HepG2 (cell line): ENCODE data around the gene CCSER1. TPM values are rescaled to one million over a fixed set of nuclear protein-coding genes. Genes with fewer than 3 reads are reported as not detected.

Experiments used
- ATAC-seq: fragments of 200-7000 bp; cut with Tn5 transposase; 3 replicates; pipeline ENCODE4 v1.9.1; 2020; ENCODE audit warnings: mild to moderate bottlenecking, moderate library complexity
- BruUV-seq: library from RNA; stranded (reverse); fragments of 400-500 nt; replicated peaks from 2 replicates; lab custom pipeline; 2021; lab: Mats Ljungman, UMichigan
- CTCF ChIA-PET: fragments of 300-600 bp; formaldehyde crosslinking; extraction: SDS; loops from one replicate; lab custom pipeline; 2021; ENCODE audit warnings: low total read pairs, inconsistent platforms, low intra/inter-chr PET ratio; lab: Yijun Ruan, JAX
- POLR2A ChIA-PET: fragments of 350-600 bp; sonication (Branson Sonifier 250); formaldehyde crosslinking; loops from one replicate; lab custom pipeline; 2020; ENCODE audit warnings: antibody characterized with exemption, inconsistent platforms; lab: Yijun Ruan, JAX
- DNase-seq: peaks from one replicate; pipeline ENCODE4 v3.0.0-alpha.2; 2015; ENCODE audit warnings: low spot score
- FAIRE-seq: peaks from 3 replicates; lab custom pipeline; 2011; peaks lifted over from hg19 to GRCh38; lab: Jason Lieb, UNC
- H2AFZ ChIP-seq: one replicate; pipeline ENCODE4 v1.6.1; 2011; ENCODE audit warnings: low read length, inconsistent platforms
- H3K27ac ChIP-seq: fragments of 300-600 bp; 3 replicates; pipeline ENCODE4 v1.8.0; 2011; ENCODE audit warnings: mixed run types, mild to moderate bottlenecking, mixed read lengths, low read length, inconsistent platforms; ENCODE audit not compliant: insufficient read depth; ENCODE audit errors: extremely low read length
- H3K27me3 ChIP-seq, 2 experiments: fragments of 200-600 bp in 1 of 2; 2 replicates in 1 of 2; 3 replicates in 1 of 2; pipeline versions ENCODE4 v1.6.0 to v1.8.0; 2011; ENCODE audit warnings: low read length in 2 of 2, mild to moderate bottlenecking in 2 of 2, moderate library complexity in 2 of 2, inconsistent platforms in 1 of 2; ENCODE audit not compliant: insufficient read depth in 2 of 2, control insufficient read depth in 1 of 2
- H3K36me3 ChIP-seq, 2 experiments: fragments of 200-600 bp in 1 of 2; replicated peaks in 1 of 2; 2 replicates in 1 of 2; 3 replicates in 1 of 2; pipeline versions ENCODE4 v1.5.1 to v1.8.0; 2011; ENCODE audit warnings: low read length in 2 of 2, inconsistent platforms in 1 of 2; ENCODE audit not compliant: insufficient read depth in 2 of 2, control insufficient read depth in 1 of 2
- H3K4me1 ChIP-seq: 2 replicates; pipeline ENCODE4 v1.5.1; 2012; ENCODE audit warnings: low read length, inconsistent platforms; ENCODE audit not compliant: insufficient read depth
- H3K4me2 ChIP-seq: 2 replicates; pipeline ENCODE4 v1.6.0; 2011; ENCODE audit warnings: low read depth, low read length, inconsistent platforms
- H3K4me3 ChIP-seq, 3 experiments: fragments of 200-600 bp in 1 of 3; sonication (generic), shearing (Covaris generic) in 1 of 3; replicated peaks in 1 of 3; 2 replicates each; pipeline ENCODE4 v1.5.1; 2011 to 2016; ENCODE audit warnings: low read length in 3 of 3, inconsistent platforms in 2 of 3, low read depth in 2 of 3, mild to moderate bottlenecking in 2 of 3, control low read depth in 1 of 3, mixed read lengths in 1 of 3; ENCODE audit not compliant: insufficient read depth in 1 of 3
- H3K79me2 ChIP-seq: one replicate; pipeline ENCODE4 v1.6.1; 2011; ENCODE audit warnings: low read length, inconsistent platforms; ENCODE audit not compliant: insufficient read depth
- H3K9ac ChIP-seq: 2 replicates; pipeline ENCODE4 v1.6.0; 2011; ENCODE audit warnings: mild to moderate bottlenecking, low read depth, low read length, inconsistent platforms; ENCODE audit not compliant: insufficient read depth
- H3K9me3 ChIP-seq: 2 replicates; pipeline ENCODE4 v1.5.1; 2012; ENCODE audit warnings: mild to moderate bottlenecking, low read length
- H4K20me1 ChIP-seq: 2 replicates; pipeline ENCODE4 v1.6.0; 2011; ENCODE audit warnings: inconsistent platforms, mild to moderate bottlenecking, low read length, moderate library complexity; ENCODE audit not compliant: insufficient read depth
- ARID2 ChIP-seq: sonication (generic); formaldehyde crosslinking; IDR thresholded peaks from 2 replicates; pipeline ENCODE4 v1.8.1; 2022; ENCODE audit warnings: mild to moderate bottlenecking, missing genetic modification reagents, borderline replicate concordance
- BRD4 ChIP-seq: sonication (generic); formaldehyde crosslinking; IDR thresholded peaks from 2 replicates; pipeline ENCODE4 v1.4.0; 2020; ENCODE audit warnings: missing genetic modification reagents
- RARA ChIP-seq: IDR thresholded peaks from 2 replicates; pipeline ENCODE4 v1.6.1; 2016; ENCODE audit warnings: missing genetic modification reagents, missing compliant biosample characterization
- RXRA ChIP-seq: sonication (generic); formaldehyde crosslinking; IDR thresholded peaks from 2 replicates; pipeline ENCODE4 v1.5.1; 2020; ENCODE audit warnings: missing genetic modification reagents
- TOE1 ChIP-seq: sonication (generic); formaldehyde crosslinking; IDR thresholded peaks from 2 replicates; pipeline ENCODE4 v1.4.0; 2020; ENCODE audit warnings: mild to moderate bottlenecking, missing genetic modification reagents
- ZNF430 ChIP-seq: sonication (generic); formaldehyde crosslinking; IDR thresholded peaks from 2 replicates; pipeline ENCODE4 v1.9.0; 2021; ENCODE audit warnings: mild to moderate bottlenecking, missing genetic modification reagents
- WGBS: methylation state at CpG from one replicate; pipeline ENCODE4 v1.1.6; 2017; ENCODE audit warnings: low lambda C conversion rate; 5-methylcytosine and 5-hydroxymethylcytosine counted together
- in situ Hi-C: cut with HindIII; loops from 2 replicates; pipeline ENCODE4 v1.10.0; 2017; ENCODE audit warnings: low pct_unique_long_range_greater_than_20kb; ENCODE audit not compliant: extremely low pct_ligation_motif_present
- intact Hi-C: fragments of 100-400 bp; cut with micrococcal nuclease; formaldehyde crosslinking; loops from one replicate; pipeline ENCODE4 v1.10.0; 2022; ENCODE audit not compliant: unreplicated experiment
- polyA plus RNA-seq, 8 experiments: library from polyadenylated mRNA; depleted of rRNA in 3 of 8; stranded (reverse) in 7 of 8; unstranded in 1 of 8; fragments of >200 nt; fragmentation: Illumina TruSeq in 4 of 8; extraction: Trizol in 4 of 8; gene quantifications; 2 replicates each; pipeline versions ENCODE4 v1.2.1 to v1.2.3, GENCODE V29; 2011 to 2016; ENCODE audit warnings: low read depth in 4 of 8, missing spikeins in 1 of 8, mixed read lengths in 1 of 8; ENCODE audit not compliant: insufficient read depth in 1 of 8
- total RNA-seq, 5 experiments: library from RNA; depleted of rRNA; stranded (reverse); fragments of >200 nt; fragmentation: Illumina TruSeq; extraction: Trizol; gene quantifications; 2 replicates each; pipeline ENCODE4 v1.2.3, GENCODE V29; 2016; ENCODE audit warnings: low read depth in 1 of 5
- TF ChIP-seq, protein P1 (sequence below): sonication (generic); formaldehyde crosslinking; IDR thresholded peaks from 2 replicates; pipeline ENCODE4 v1.5.1; 2020; ENCODE audit warnings: mild to moderate bottlenecking, moderate library complexity, missing genetic modification reagents
- TF ChIP-seq, protein P2 (sequence below): sonication (generic); formaldehyde crosslinking; IDR thresholded peaks from 2 replicates; pipeline ENCODE4 v1.4.0; 2020; ENCODE audit warnings: missing genetic modification reagents
- TF ChIP-seq, protein P3 (sequence below): sonication (generic); formaldehyde crosslinking; IDR thresholded peaks from 2 replicates; pipeline ENCODE4 v1.8.0; 2022; ENCODE audit warnings: mild to moderate bottlenecking, missing genetic modification reagents, borderline replicate concordance
- TF ChIP-seq, protein P4 (sequence below): sonication (generic); formaldehyde crosslinking; IDR thresholded peaks from 2 replicates; pipeline ENCODE4 v1.8.0; 2023; ENCODE audit warnings: mild to moderate bottlenecking, missing genetic modification reagents

The CCSER1 gene
- total and polyA plus RNA-seq, 2 of the 13 experiments (the other 11 are each of a cell fraction or from before 2014, with no cell fraction given): not detected

DNA sequence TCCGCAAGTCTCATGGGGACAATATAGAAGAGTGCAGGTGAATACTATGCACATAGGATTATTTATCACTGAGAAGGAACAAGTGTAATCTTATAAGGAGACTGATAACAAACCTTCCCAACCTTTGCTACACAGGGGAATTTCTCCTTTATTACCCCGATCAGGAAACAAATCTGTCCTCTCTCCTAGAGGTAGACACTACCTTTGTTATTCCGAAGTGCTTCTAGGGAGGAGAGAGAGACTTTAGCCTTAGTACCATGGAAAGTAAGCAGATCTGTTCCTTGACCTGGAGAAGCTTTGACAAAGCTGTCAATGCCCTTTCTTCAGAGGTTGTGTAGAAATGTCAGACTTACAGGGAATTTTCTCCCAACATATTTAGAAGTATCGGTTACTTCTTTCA lies 475.5 kb downstream of the CCSER1 start:
- Histone ChIP-seq H3K27ac (no peak overlapping the region), H3K79me2 (no peaks in the 10 kb centered on the region), H3K27me3 (no peaks in the 10 kb centered on the region), H3K4me2 (no peak overlapping the region), H3K36me3 (no peaks in the 10 kb centered on the region), H3K4me3 (no peak overlapping the region), H3K9me3 (peaks cover 12% of the 10 kb centered on the region), H2AFZ (no peak overlapping the region), H3K9ac (no peak overlapping the region), H3K4me1 (no peaks in the 10 kb centered on the region), H4K20me1 (no peaks in the 10 kb centered on the region)
- WGBS: 22% methylated on average over 4 of the region's 4 CpGs
- ATAC-seq (no peak), DNase-seq (no peak), FAIRE-seq (no peak)
- ChIA-PET CTCF (no interaction called here), POLR2A (no interaction called here)
- no TSS peak for BruUV-seq
- intact Hi-C loops (no loop called here), in situ Hi-C loops (no loop called here)
- TF ChIP-seq BRD4 (CRISPR knock-in tag): no peak
- TF ChIP-seq RXRA (CRISPR knock-in tag): no peak
- no peak for TF ChIP-seq ARID2 (CRISPR knock-in tag)
- TF ChIP-seq, protein P1, sequence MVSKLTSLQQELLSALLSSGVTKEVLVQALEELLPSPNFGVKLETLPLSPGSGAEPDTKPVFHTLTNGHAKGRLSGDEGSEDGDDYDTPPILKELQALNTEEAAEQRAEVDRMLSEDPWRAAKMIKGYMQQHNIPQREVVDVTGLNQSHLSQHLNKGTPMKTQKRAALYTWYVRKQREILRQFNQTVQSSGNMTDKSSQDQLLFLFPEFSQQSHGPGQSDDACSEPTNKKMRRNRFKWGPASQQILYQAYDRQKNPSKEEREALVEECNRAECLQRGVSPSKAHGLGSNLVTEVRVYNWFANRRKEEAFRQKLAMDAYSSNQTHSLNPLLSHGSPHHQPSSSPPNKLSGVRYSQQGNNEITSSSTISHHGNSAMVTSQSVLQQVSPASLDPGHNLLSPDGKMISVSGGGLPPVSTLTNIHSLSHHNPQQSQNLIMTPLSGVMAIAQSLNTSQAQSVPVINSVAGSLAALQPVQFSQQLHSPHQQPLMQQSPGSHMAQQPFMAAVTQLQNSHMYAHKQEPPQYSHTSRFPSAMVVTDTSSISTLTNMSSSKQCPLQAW (CRISPR knock-in tag): no peak
- TF ChIP-seq, protein P2, sequence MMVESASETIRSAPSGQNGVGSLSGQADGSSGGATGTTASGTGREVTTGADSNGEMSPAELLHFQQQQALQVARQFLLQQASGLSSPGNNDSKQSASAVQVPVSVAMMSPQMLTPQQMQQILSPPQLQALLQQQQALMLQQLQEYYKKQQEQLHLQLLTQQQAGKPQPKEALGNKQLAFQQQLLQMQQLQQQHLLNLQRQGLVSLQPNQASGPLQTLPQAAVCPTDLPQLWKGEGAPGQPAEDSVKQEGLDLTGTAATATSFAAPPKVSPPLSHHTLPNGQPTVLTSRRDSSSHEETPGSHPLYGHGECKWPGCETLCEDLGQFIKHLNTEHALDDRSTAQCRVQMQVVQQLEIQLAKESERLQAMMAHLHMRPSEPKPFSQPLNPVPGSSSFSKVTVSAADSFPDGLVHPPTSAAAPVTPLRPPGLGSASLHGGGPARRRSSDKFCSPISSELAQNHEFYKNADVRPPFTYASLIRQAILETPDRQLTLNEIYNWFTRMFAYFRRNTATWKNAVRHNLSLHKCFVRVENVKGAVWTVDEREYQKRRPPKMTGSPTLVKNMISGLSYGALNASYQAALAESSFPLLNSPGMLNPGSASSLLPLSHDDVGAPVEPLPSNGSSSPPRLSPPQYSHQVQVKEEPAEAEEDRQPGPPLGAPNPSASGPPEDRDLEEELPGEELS: no peak
- TF ChIP-seq, protein P3, sequence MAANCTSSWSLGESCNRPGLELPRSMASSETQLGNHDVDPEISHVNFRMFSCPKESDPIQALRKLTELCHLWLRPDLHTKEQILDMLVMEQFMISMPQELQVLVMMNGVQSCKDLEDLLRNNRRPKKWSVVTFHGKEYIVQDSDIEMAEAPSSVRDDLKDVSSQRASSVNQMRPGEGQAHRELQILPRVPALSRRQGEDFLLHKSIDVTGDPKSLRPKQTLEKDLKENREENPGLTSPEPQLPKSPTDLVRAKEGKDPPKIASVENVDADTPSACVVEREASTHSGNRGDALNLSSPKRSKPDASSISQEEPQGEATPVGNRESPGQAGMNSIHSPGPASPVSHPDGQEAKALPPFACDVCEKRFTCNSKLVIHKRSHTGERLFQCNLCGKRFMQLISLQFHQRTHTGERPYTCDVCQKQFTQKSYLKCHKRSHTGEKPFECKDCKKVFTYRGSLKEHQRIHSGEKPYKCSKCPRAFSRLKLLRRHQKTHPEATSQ (CRISPR knock-in tag): no peak
- no peak for TF ChIP-seq RARA (CRISPR knock-in tag)
- TF ChIP-seq, protein P4, sequence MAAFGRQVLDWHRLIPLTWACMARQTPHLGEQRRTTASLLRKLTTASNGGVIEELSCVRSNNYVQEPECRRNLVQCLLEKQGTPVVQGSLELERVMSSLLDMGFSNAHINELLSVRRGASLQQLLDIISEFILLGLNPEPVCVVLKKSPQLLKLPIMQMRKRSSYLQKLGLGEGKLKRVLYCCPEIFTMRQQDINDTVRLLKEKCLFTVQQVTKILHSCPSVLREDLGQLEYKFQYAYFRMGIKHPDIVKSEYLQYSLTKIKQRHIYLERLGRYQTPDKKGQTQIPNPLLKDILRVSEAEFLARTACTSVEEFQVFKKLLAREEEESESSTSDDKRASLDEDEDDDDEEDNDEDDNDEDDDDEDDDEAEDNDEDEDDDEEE (CRISPR knock-in tag): no peak
- no peak for TF ChIP-seq TOE1 (CRISPR knock-in tag)
- TF ChIP-seq ZNF430 (CRISPR knock-in tag): no peak
- TF ChIP-seq, all 625 proteins: peak for 0
